Adrenal gland (tissue), 12 donors: ENCODE measurements around the gene SERAC1. TPM values are rescaled to one million over a fixed set of nuclear protein-coding genes. Genes with fewer than 3 reads are reported as not detected.

Experiments
- DNase-seq, 7 donors: peaks; one replicate each; pipeline ENCODE4 v3.0.0-alpha.2; 2019 to 2020
- H3K27ac ChIP-seq, 5 donors: fragments of 200-600 bp; sonication (generic) in 4 of 5; 1 replicate in 3 of 5; 2 replicates in 2 of 5; pipeline versions ENCODE4 v1.5.1 to v1.8.0; 2016 to 2020; ENCODE audit warnings: mild to moderate bottlenecking in 1 of 5
- H3K27me3 ChIP-seq: fragments of 200-600 bp; 2 replicates; pipeline ENCODE4 v1.8.0; 2021
- H3K36me3 ChIP-seq, 2 donors: fragments of 200-600 bp; replicated peaks in 1 of 2; 1 replicate in 1 of 2; 2 replicates in 1 of 2; pipeline versions ENCODE4 v1.5.1 to v1.8.0; 2018 to 2022
- H3K4me1 ChIP-seq, 2 donors: fragments of 200-600 bp; replicated peaks in 1 of 2; 1 replicate in 1 of 2; 2 replicates in 1 of 2; pipeline versions ENCODE4 v1.5.1 to v1.8.0; 2018 to 2021
- H3K4me3 ChIP-seq, 4 donors: fragments of 200-600 bp; sonication (generic) in 3 of 4; one replicate each; pipeline ENCODE4 v1.5.1; 2016 to 2018
- H3K9me3 ChIP-seq, 3 donors: fragments of 200-600 bp; sonication (generic) in 1 of 3; replicated peaks in 1 of 3; 1 replicate in 2 of 3; 2 replicates in 1 of 3; pipeline versions ENCODE4 v1.5.1 to v1.8.0; 2016 to 2021
- POLR2A ChIP-seq, 2 donors: fragments of 450-650 bp; IDR thresholded peaks; one replicate each; pipeline ENCODE4 v1.6.1; 2017; ENCODE audit warnings: antibody characterized with exemption in 2 of 2, mild to moderate bottlenecking in 2 of 2, moderate library complexity in 1 of 2
- WGBS, 4 donors: extraction: QIAGEN DNeasy Blood & Tissue Kit in 2 of 4; methylation state at CpG; one replicate each; pipeline versions ENCODE4 v1.1.5 to v1.1.7; 2013 to 2017; 5-methylcytosine and 5-hydroxymethylcytosine counted together
- intact Hi-C, 2 donors: fragments of 100-400 bp; cut with DNase I; formaldehyde crosslinking; loops; one replicate each; pipeline versions ENCODE4 v1.14.1 to v1.15.0; 2022 to 2023
- polyA plus RNA-seq, 3 donors: library from polyadenylated mRNA; stranded (reverse); fragments of 200-250 nt in 2 of 3; fragments of 350-450 nt in 1 of 3; fragmentation: Illumina TruSeq in 1 of 3; extraction: RNeasy Lipid Tissue Mini Kit (QIAGEN cat#74804) in 1 of 3; gene quantifications; one replicate each; pipeline ENCODE4 v1.2.3, GENCODE V29; 2013 to 2014
- total RNA-seq, 9 donors: library from RNA; depleted of rRNA in 4 of 9; stranded (reverse); fragments of >200 nt in 4 of 9; fragments of 120-200 nt in 1 of 9; fragmentation: NEBNext Ultra II Directional in 1 of 9; extraction: Animal tissue kit (Norgen Biotek cat#: 25700) in 1 of 9; gene quantifications; one replicate each; pipeline versions ENCODE4 v1.1.0 to v1.2.4, GENCODE V29; 2013 to 2023
- TF ChIP-seq, protein P1 (sequence below), 6 experiments: fragments of 450-650 bp in 4 of 6; fragments of 200-600 bp in 2 of 6; sonication (generic) in 1 of 6; IDR thresholded peaks; 1 replicate in 5 of 6; 2 replicates in 1 of 6; pipeline versions ENCODE4 v1.5.1 to v1.8.0; 2016 to 2021; ENCODE audit warnings: antibody characterized with exemption in 6 of 6, mild to moderate bottlenecking in 2 of 6, moderate library complexity in 1 of 6
- donor health status: healthy with polysubstance abuse.
- donor health status: Bipolar disorder and iron deficiency.
- donor health status: DM: yes; HTN: yes; CAD: no.
- donor health status: DM: no; HTN: no; CAD: no.
- donor health status: DM: no; HTN: no; CAD: no.
- donor health status: DM: yes; HTN: yes; CAD: no.

Gene SERAC1
- total and polyA plus RNA-seq, 12 donors = 5.0 to 20.0 (median 17.1) TPM

DNA sequence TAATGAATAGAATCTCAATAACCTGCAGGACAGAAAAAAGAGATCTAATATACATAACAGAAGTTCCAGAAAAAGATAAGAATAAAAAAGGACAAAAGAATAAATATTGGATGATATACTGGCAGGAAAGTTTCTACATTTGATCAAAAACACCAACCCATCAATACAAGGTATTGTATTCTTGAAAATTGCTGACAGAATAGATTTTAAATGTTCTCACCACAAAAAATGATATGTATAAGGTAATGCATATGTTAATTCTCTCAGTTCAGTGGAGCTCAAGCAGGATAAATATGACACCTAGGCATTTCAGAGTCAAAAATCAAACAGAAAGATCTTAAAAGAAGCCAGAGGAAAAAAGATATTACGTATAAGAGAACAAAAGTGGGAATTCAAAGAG lies 43.8 kb downstream of the SERAC1 start:
- Histone ChIP-seq H3K9me3 (no peaks in the 10 kb centered on the region), H3K4me1 (no peaks in the 10 kb centered on the region), H3K4me3 (no peak overlapping the region), H3K36me3 (no peaks in the 10 kb centered on the region), H3K27ac (no peak overlapping the region), H3K27me3 (no peaks in the 10 kb centered on the region)
- DNase-seq = no peak
- TF ChIP-seq POLR2A (IDR thresholded peaks at IDR 0.05) = no peak
- TF ChIP-seq, protein P1, sequence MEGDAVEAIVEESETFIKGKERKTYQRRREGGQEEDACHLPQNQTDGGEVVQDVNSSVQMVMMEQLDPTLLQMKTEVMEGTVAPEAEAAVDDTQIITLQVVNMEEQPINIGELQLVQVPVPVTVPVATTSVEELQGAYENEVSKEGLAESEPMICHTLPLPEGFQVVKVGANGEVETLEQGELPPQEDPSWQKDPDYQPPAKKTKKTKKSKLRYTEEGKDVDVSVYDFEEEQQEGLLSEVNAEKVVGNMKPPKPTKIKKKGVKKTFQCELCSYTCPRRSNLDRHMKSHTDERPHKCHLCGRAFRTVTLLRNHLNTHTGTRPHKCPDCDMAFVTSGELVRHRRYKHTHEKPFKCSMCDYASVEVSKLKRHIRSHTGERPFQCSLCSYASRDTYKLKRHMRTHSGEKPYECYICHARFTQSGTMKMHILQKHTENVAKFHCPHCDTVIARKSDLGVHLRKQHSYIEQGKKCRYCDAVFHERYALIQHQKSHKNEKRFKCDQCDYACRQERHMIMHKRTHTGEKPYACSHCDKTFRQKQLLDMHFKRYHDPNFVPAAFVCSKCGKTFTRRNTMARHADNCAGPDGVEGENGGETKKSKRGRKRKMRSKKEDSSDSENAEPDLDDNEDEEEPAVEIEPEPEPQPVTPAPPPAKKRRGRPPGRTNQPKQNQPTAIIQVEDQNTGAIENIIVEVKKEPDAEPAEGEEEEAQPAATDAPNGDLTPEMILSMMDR (IDR thresholded peaks at IDR 0.05) = no peak
- intact Hi-C loops = no loop called here
- 95 to 100% (median 100%) methylated on average over 1 of the region's 1 CpG for WGBS, 4 donors

DNA sequence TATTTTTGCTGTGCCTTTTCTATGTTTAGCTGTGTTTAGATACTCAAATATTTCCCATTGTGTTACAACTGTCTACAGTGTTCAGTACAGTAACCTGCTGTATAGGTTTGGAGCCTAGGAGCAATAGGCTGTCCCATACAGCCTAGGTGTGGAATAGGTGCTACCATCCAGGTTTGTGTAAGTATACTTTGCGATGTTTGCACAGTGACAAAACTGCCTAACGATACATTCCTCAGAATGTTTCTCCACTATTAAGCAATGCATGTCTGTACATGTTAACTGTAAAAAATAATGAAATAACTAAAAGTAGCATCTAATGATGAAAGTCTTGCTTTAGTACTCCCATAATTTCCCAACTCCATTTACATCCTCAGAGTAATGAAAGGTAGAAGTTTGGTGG lies 46.0 kb downstream of the SERAC1 start:
- H3K27me3 ChIP-seq = no peaks in the 10 kb centered on the region
- H3K4me3 ChIP-seq = no peak overlapping the region
- 96 to 100% (median 96%) methylated on average over 2 of the region's 2 CpGs for WGBS, 4 donors
- TF ChIP-seq POLR2A (IDR thresholded peaks at IDR 0.05) = no peak
- TF ChIP-seq, protein P1 (IDR thresholded peaks at IDR 0.05) = no peak
- intact Hi-C loops = no loop called here
- no peak for DNase-seq
- no peaks in the 10 kb centered on the region for H3K36me3 ChIP-seq
- no peak overlapping the region for H3K27ac ChIP-seq
- no peaks in the 10 kb centered on the region for H3K4me1 ChIP-seq
- no peaks in the 10 kb centered on the region for H3K9me3 ChIP-seq

DNA sequence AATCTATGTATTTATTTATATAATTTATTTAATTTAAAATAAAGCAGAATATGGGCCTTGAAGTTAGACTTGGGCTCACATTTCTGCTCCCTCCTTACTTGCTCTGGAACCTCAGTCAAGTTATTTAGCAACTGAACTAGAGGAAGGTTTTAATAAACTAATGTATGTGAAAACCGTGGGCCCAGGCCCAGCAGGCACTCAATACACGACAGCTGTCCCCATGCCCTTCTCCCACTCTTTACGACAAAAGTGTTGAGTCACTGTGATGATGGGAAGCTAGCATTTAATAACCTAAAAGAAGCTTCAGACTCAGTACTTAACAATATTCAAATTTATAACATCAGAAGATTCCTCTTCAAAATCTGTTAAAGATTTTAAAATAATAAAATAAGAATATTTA lies 46.7 kb downstream of the SERAC1 start:
- intact Hi-C loops = no loop called here
- H3K4me1 ChIP-seq = no peaks in the 10 kb centered on the region
- H3K36me3 ChIP-seq = no peaks in the 10 kb centered on the region
- no peak for DNase-seq
- no peaks in the 10 kb centered on the region for H3K9me3 ChIP-seq
- TF ChIP-seq, protein P1 (IDR thresholded peaks at IDR 0.05) = no peak
- no peak for TF ChIP-seq POLR2A (IDR thresholded peaks at IDR 0.05)
- H3K4me3 ChIP-seq = no peak overlapping the region
- 84 to 89% (median 87%) methylated on average over 3 of the region's 3 CpGs for WGBS, 4 donors
- H3K27ac ChIP-seq = no peak overlapping the region
- H3K27me3 ChIP-seq = no peaks in the 10 kb centered on the region

DNA sequence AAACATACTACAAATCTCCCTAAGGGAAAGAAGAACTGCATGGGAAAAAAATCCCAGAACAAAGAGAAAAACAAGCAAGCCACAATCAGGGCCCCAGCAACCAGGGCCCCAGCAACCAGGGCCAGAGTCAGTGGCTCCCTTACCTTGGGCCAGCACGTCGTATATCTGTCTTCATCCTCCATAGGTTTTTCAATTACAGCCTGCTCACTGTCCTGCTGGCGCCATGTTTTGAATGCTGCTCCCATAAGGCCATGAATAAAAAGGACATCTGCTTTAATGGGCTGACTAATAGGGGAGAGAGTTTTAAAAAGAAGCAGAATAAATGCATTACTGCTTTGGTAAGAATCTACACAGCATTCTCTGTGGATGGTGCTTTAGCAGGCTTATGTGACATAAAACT lies 49.2 kb downstream of the SERAC1 start:
- WGBS, 4 donors = 90 to 97% (median 93%) methylated on average over 3 of the region's 3 CpGs
- H3K36me3 ChIP-seq = no peaks in the 10 kb centered on the region
- H3K9me3 ChIP-seq = no peaks in the 10 kb centered on the region
- no peak for TF ChIP-seq POLR2A (IDR thresholded peaks at IDR 0.05)
- TF ChIP-seq, protein P1 (IDR thresholded peaks at IDR 0.05) = no peak
- no peak overlapping the region for H3K4me3 ChIP-seq
- H3K4me1 ChIP-seq = no peaks in the 10 kb centered on the region
- no peak for DNase-seq
- no peak overlapping the region for H3K27ac ChIP-seq
- intact Hi-C loops = no loop called here
- H3K27me3 ChIP-seq = no peaks in the 10 kb centered on the region
